H9 (cell line): Measurements from ENCODE around the gene BCL7C. TPM values are rescaled to one million over a fixed set of nuclear protein-coding genes. Genes with fewer than 3 reads are reported as not detected.

Experiments used
- DNase-seq: peaks from one replicate; pipeline ENCODE4 v3.0.0-alpha.2; 2017
- H2AFZ ChIP-seq: one replicate; pipeline ENCODE4 v1.6.1; 2013; ENCODE audit warnings: mild to moderate bottlenecking, low read length, control low read depth, moderate library complexity
- H2AK5ac ChIP-seq: 2 replicates; pipeline ENCODE4 v1.6.1; 2013; ENCODE audit warnings: low read length, control low read depth, mixed read lengths; ENCODE audit not compliant: insufficient read length
- H2BK120ac ChIP-seq: one replicate; pipeline ENCODE4 v1.6.1; 2013; ENCODE audit warnings: low read depth, mild to moderate bottlenecking, low read length, control low read depth, inconsistent platforms; ENCODE audit not compliant: poor library complexity, severe bottlenecking
- H2BK12ac ChIP-seq: 2 replicates; pipeline ENCODE4 v1.6.1; 2013; ENCODE audit warnings: low read length, control low read depth, mixed read lengths, low read depth; ENCODE audit not compliant: insufficient read length
- H2BK15ac ChIP-seq: 2 replicates; pipeline ENCODE4 v1.6.1; 2013; ENCODE audit warnings: low read depth, low read length, control low read depth
- H2BK20ac ChIP-seq: one replicate; pipeline ENCODE4 v1.6.1; 2013; ENCODE audit warnings: low read depth, mild to moderate bottlenecking, low read length, control low read depth, inconsistent platforms; ENCODE audit not compliant: poor library complexity, severe bottlenecking
- H2BK5ac ChIP-seq: 2 replicates; pipeline ENCODE4 v1.6.1; 2013; ENCODE audit warnings: low read length, control low read depth, mixed read lengths; ENCODE audit not compliant: insufficient read length
- H3K14ac ChIP-seq: 2 replicates; pipeline ENCODE4 v1.6.1; 2013; ENCODE audit warnings: low read length, control low read depth; ENCODE audit not compliant: insufficient read depth
- H3K18ac ChIP-seq: 2 replicates; pipeline ENCODE4 v1.6.1; 2013; ENCODE audit warnings: low read depth, mild to moderate bottlenecking, mixed read lengths, low read length, control low read depth; ENCODE audit not compliant: insufficient read length
- H3K23ac ChIP-seq: 2 replicates; pipeline ENCODE4 v1.6.1; 2013; ENCODE audit warnings: low read length, control low read depth, mixed read lengths, low read depth; ENCODE audit not compliant: insufficient read length
- H3K23me2 ChIP-seq: 2 replicates; pipeline ENCODE4 v1.6.1; 2013; ENCODE audit warnings: low read depth, mild to moderate bottlenecking, mixed read lengths, low read length, control low read depth; ENCODE audit not compliant: insufficient read length, poor library complexity, severe bottlenecking
- H3K27ac ChIP-seq: 2 replicates; pipeline ENCODE4 v1.5.1; 2013; ENCODE audit warnings: low read length, control low read depth, mixed read lengths, low read depth; ENCODE audit not compliant: insufficient read length
- H3K27me3 ChIP-seq: 2 replicates; pipeline ENCODE4 v1.6.1; 2013; ENCODE audit warnings: low read length, control low read depth, inconsistent platforms; ENCODE audit not compliant: insufficient read depth
- H3K4ac ChIP-seq: 2 replicates; pipeline ENCODE4 v1.6.1; 2013; ENCODE audit warnings: low read depth, mild to moderate bottlenecking, control low read depth, inconsistent platforms, low read length, moderate library complexity
- H3K4me1 ChIP-seq: 2 replicates; pipeline ENCODE4 v1.6.1; 2013; ENCODE audit warnings: low read length, control low read depth, inconsistent platforms; ENCODE audit not compliant: insufficient read depth
- H3K4me2 ChIP-seq: 2 replicates; pipeline ENCODE4 v1.6.1; 2013; ENCODE audit warnings: low read length, control low read depth, mixed read lengths; ENCODE audit not compliant: insufficient read length, insufficient read depth
- H3K56ac ChIP-seq: 2 replicates; pipeline ENCODE4 v1.6.1; 2013; ENCODE audit warnings: low read depth, mild to moderate bottlenecking, mixed read lengths, low read length, control low read depth; ENCODE audit not compliant: insufficient read length
- H3K79me1 ChIP-seq: 2 replicates; pipeline ENCODE4 v1.6.1; 2013; ENCODE audit warnings: low read depth, mild to moderate bottlenecking, moderate library complexity, low read length, control low read depth, inconsistent platforms; ENCODE audit not compliant: insufficient read depth, poor library complexity, severe bottlenecking
- H3K79me2 ChIP-seq: 2 replicates; pipeline ENCODE4 v1.6.1; 2013; ENCODE audit warnings: low read length, control low read depth, inconsistent platforms; ENCODE audit not compliant: insufficient read depth
- H3K9ac ChIP-seq: 2 replicates; pipeline ENCODE4 v1.6.1; 2013; ENCODE audit warnings: low read length, control low read depth, mixed read lengths; ENCODE audit not compliant: insufficient read length; ENCODE audit errors: extremely low read depth
- H3K9me3 ChIP-seq: one replicate; pipeline ENCODE4 v1.6.1; 2013; ENCODE audit warnings: low read depth, low read length, inconsistent platforms; ENCODE audit not compliant: control insufficient read depth
- H3T11ph ChIP-seq: one replicate; pipeline ENCODE4 v1.6.1; 2013; ENCODE audit warnings: mild to moderate bottlenecking, low read length, control low read depth, inconsistent platforms
- H4K20me1 ChIP-seq: one replicate; pipeline ENCODE4 v1.6.1; 2013; ENCODE audit not compliant: control insufficient read depth, insufficient read length, insufficient read depth
- H4K5ac ChIP-seq: 2 replicates; pipeline ENCODE4 v1.6.1; 2013; ENCODE audit warnings: low read depth, mild to moderate bottlenecking, mixed read lengths, low read length, control low read depth; ENCODE audit not compliant: insufficient read length
- H4K8ac ChIP-seq: replicated peaks from 2 replicates; pipeline ENCODE4 v1.6.1; 2013; ENCODE audit warnings: low read length, control low read depth, mixed read lengths, low read depth; ENCODE audit not compliant: insufficient read length
- H4K91ac ChIP-seq: 2 replicates; pipeline ENCODE4 v1.6.1; 2013; ENCODE audit warnings: low read depth, mild to moderate bottlenecking, moderate library complexity, mixed read lengths, low read length, control low read depth; ENCODE audit not compliant: insufficient read length
- H3K27ac Mint-ChIP-seq, 3 experiments: 2 replicates in 2 of 3; 3 replicates in 1 of 3; pipeline ENCODE4 v1.8.0; 2020 to 2021; ENCODE audit warnings: mixed read lengths in 3 of 3, mild to moderate bottlenecking in 1 of 3, moderate library complexity in 1 of 3
- H3K27me3 Mint-ChIP-seq: 2 replicates; pipeline ENCODE4 v1.8.0; 2021; ENCODE audit warnings: low read depth, mild to moderate bottlenecking, moderate library complexity, mixed read lengths
- H3K36me3 Mint-ChIP-seq, 3 experiments: 2 replicates in 2 of 3; 3 replicates in 1 of 3; pipeline ENCODE4 v1.8.0; 2020 to 2021; ENCODE audit warnings: low read depth in 3 of 3, mixed read lengths in 3 of 3; ENCODE audit not compliant: insufficient read depth in 1 of 3
- H3K4me1 Mint-ChIP-seq, 2 experiments: 2 replicates each; pipeline ENCODE4 v1.8.0; 2020; ENCODE audit warnings: mixed read lengths in 2 of 2
- H3K4me3 Mint-ChIP-seq, 2 experiments: 2 replicates in 1 of 2; 3 replicates in 1 of 2; pipeline ENCODE4 v1.8.0; 2020 to 2021; ENCODE audit warnings: mild to moderate bottlenecking in 2 of 2, mixed read lengths in 2 of 2, moderate library complexity in 1 of 2
- H3K9me3 Mint-ChIP-seq, 2 experiments: 2 replicates in 1 of 2; 3 replicates in 1 of 2; pipeline ENCODE4 v1.8.0; 2020; ENCODE audit warnings: mild to moderate bottlenecking in 2 of 2, mixed read lengths in 2 of 2, moderate library complexity in 1 of 2
- WGBS: extraction: QIAGEN DNeasy Blood & Tissue Kit; methylation state at CpG from one replicate; pipeline ENCODE4 v1.1.7; 2013; ENCODE audit warnings: missing lambda C conversion rate, low lambda C conversion rate, mixed read lengths; ENCODE audit not compliant: insufficient read length; ENCODE audit errors: extremely low coverage; 5-methylcytosine and 5-hydroxymethylcytosine counted together
- total RNA-seq: library from RNA; stranded (reverse); gene quantifications from 2 replicates; pipeline ENCODE4 v1.2.1, GENCODE V29; 2021
- TF ChIP-seq, protein P1 (sequence below): fragments of 200-600 bp; sonication (generic); conservative IDR thresholded peaks from 3 replicates; pipeline ENCODE4 v1.8.0; 2021; ENCODE audit warnings: antibody characterized with exemption, mild to moderate bottlenecking

The BCL7C gene
- total RNA-seq, 1 experiment from 2014 or later, result 18.3 TPM

DNA sequence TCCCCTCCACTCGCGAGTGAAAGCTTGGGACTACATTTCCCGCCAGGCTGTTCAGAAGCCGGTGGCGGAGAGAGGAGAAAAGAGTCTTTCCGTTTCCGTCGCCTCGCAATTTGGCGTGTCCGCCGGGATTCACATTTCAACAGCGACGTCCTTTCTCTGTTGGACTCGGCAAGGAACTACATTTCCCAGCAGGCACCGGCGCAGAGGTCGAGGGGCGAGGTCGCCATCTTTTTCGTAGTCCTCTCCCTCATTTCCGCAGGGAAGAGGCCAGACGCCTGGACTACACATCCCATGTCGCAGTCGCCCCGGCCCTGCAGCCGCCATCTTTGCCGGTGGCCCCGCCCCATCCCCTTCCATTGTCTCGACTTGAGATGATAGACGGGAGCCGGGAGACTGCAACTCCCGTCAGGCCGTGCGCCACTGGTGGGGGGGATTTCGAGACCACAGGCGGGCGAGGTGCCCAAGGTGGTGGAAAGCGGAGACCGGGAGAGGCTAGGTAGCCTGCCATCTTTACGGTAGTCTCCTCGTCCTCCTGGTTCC lies 28.6 kb upstream of the BCL7C start:
- Mint-ChIP-seq H3K27ac (peak overlapping the region; percentile 100), H3K36me3 (peaks cover 14 to 16% (median 15%) of the 10 kb centered on the region in 3 experiments), H3K4me1 (peaks cover 12 to 24% of the 10 kb centered on the region in 2 experiments), H3K27me3 (no peaks in the 10 kb centered on the region), H3K9me3 (no peaks in the 10 kb centered on the region; a peak in 1 of 5 replicates), H3K4me3 (peak overlapping the region; percentile 93 to 100)
- Histone ChIP-seq H3K79me1 (no peaks in the 10 kb centered on the region), H2AFZ (no peak overlapping the region), H3K79me2 (no peaks in the 10 kb centered on the region), H2BK15ac (no peak overlapping the region), H3K56ac (peak overlapping the region; percentile 91), H3K9ac (peak overlapping the region; percentile 96), H3K9me3 (no peaks in the 10 kb centered on the region), H4K20me1 (no peaks in the 10 kb centered on the region), H3K23ac (no peak overlapping the region), H2BK20ac (no peak overlapping the region), H2BK12ac (no peak overlapping the region), H3K4ac (no peak overlapping the region), H2BK5ac (peak overlapping the region; percentile 99), H3K23me2 (peaks cover 10% of the 10 kb centered on the region), H3T11ph (no peak overlapping the region), H3K14ac (peak overlapping the region; percentile 99; the same call in 1 of the 2 replicates), H2BK120ac (no peak overlapping the region), H4K5ac (peak overlapping the region; percentile 99), H3K18ac (peak overlapping the region; percentile 99), H3K27ac (peak overlapping the region; percentile 97), H2AK5ac (no peak overlapping the region), H4K8ac (peak overlapping the region; percentile 98), H3K27me3 (no peaks in the 10 kb centered on the region), H4K91ac (no peak overlapping the region), H3K4me1 (no peaks in the 10 kb centered on the region), H3K4me2 (peak overlapping the region; percentile 84)
- peak; percentile 100 for DNase-seq
- TF ChIP-seq, protein P1, sequence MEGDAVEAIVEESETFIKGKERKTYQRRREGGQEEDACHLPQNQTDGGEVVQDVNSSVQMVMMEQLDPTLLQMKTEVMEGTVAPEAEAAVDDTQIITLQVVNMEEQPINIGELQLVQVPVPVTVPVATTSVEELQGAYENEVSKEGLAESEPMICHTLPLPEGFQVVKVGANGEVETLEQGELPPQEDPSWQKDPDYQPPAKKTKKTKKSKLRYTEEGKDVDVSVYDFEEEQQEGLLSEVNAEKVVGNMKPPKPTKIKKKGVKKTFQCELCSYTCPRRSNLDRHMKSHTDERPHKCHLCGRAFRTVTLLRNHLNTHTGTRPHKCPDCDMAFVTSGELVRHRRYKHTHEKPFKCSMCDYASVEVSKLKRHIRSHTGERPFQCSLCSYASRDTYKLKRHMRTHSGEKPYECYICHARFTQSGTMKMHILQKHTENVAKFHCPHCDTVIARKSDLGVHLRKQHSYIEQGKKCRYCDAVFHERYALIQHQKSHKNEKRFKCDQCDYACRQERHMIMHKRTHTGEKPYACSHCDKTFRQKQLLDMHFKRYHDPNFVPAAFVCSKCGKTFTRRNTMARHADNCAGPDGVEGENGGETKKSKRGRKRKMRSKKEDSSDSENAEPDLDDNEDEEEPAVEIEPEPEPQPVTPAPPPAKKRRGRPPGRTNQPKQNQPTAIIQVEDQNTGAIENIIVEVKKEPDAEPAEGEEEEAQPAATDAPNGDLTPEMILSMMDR, result no peak
- no CpG with 5 or more reads among the region's 42 CpGs for WGBS
